HepG2 (cell line): ENCODE data around the gene PLVAP. TPM values are rescaled to one million over a fixed set of nuclear protein-coding genes. Genes with fewer than 3 reads are reported as not detected.

Experiments
- ELF1 ChIP-seq: sonication (generic); formaldehyde crosslinking; IDR thresholded peaks from 2 replicates; pipeline ENCODE4 v1.4.0; 2020; ENCODE audit warnings: missing genetic modification reagents
- FOXP1 ChIP-seq, 2 experiments: fragments of 450-650 bp in 1 of 2; IDR thresholded peaks; 2 replicates each; pipeline ENCODE4 v1.6.1; 2017 to 2018; ENCODE audit warnings: antibody characterized with exemption in 1 of 2
- GATAD1 ChIP-seq: IDR thresholded peaks from 2 replicates; pipeline ENCODE4 v1.6.1; 2016; ENCODE audit warnings: missing genetic modification reagents, missing compliant biosample characterization
- HINFP ChIP-seq: sonication (generic); formaldehyde crosslinking; IDR thresholded peaks from 2 replicates; pipeline ENCODE4 v1.4.0; 2020; ENCODE audit warnings: low read depth, mild to moderate bottlenecking, missing genetic modification reagents
- KDM1A ChIP-seq: IDR thresholded peaks from 2 replicates; pipeline ENCODE4 v1.6.1; 2016; ENCODE audit warnings: missing compliant biosample characterization
- PAX8 ChIP-seq: sonication (generic); formaldehyde crosslinking; IDR thresholded peaks from 2 replicates; pipeline ENCODE4 v1.8.0; 2022; ENCODE audit warnings: mild to moderate bottlenecking, missing genetic modification reagents, borderline replicate concordance
- POLR2A ChIP-seq, 2 experiments: IDR thresholded peaks; 2 replicates each; pipeline ENCODE4 v1.6.1; 2011; ENCODE audit warnings: low read depth in 2 of 2, low read length in 2 of 2, mild to moderate bottlenecking in 1 of 2, moderate library complexity in 1 of 2; ENCODE audit not compliant: insufficient read depth in 1 of 2
- RFXAP ChIP-seq: sonication (generic); formaldehyde crosslinking; IDR thresholded peaks from 2 replicates; pipeline ENCODE4 v1.4.0; 2020; ENCODE audit warnings: missing genetic modification reagents, borderline replicate concordance
- ZBTB40 ChIP-seq, 2 experiments: fragments of 450-650 bp in 1 of 2; sonication (generic) in 1 of 2; formaldehyde crosslinking in 1 of 2; IDR thresholded peaks; 2 replicates each; pipeline versions ENCODE4 v1.6.1 to v1.8.0; 2016 to 2022; ENCODE audit warnings: antibody characterized with exemption in 1 of 2, mild to moderate bottlenecking in 1 of 2, missing genetic modification reagents in 1 of 2
- ZNF142 ChIP-seq: sonication (generic); formaldehyde crosslinking; IDR thresholded peaks from 2 replicates; pipeline ENCODE4 v1.4.0; 2020; ENCODE audit warnings: missing genetic modification reagents
- ZNF605 ChIP-seq: sonication (generic); formaldehyde crosslinking; IDR thresholded peaks from 2 replicates; pipeline ENCODE4 v1.8.0; 2022; ENCODE audit warnings: mild to moderate bottlenecking, missing genetic modification reagents
- ZNF878 ChIP-seq: sonication (generic); formaldehyde crosslinking; IDR thresholded peaks from 2 replicates; pipeline ENCODE4 v1.8.1; 2023; ENCODE audit warnings: mild to moderate bottlenecking, missing genetic modification reagents, moderate library complexity
- polyA plus RNA-seq, 8 experiments: library from polyadenylated mRNA; depleted of rRNA in 3 of 8; stranded (reverse) in 7 of 8; unstranded in 1 of 8; fragments of >200 nt; fragmentation: Illumina TruSeq in 4 of 8; extraction: Trizol in 4 of 8; gene quantifications; 2 replicates each; pipeline versions ENCODE4 v1.2.1 to v1.2.3, GENCODE V29; 2011 to 2016; ENCODE audit warnings: low read depth in 4 of 8, missing spikeins in 1 of 8, mixed read lengths in 1 of 8; ENCODE audit not compliant: insufficient read depth in 1 of 8
- total RNA-seq, 5 experiments: library from RNA; depleted of rRNA; stranded (reverse); fragments of >200 nt; fragmentation: Illumina TruSeq; extraction: Trizol; gene quantifications; 2 replicates each; pipeline ENCODE4 v1.2.3, GENCODE V29; 2016; ENCODE audit warnings: low read depth in 1 of 5

The PLVAP gene
- total and polyA plus RNA-seq, 2 of the 13 experiments (the other 11 are each of a cell fraction or from before 2014, with no cell fraction given): 0.26 TPM; not detected in 1

DNA sequence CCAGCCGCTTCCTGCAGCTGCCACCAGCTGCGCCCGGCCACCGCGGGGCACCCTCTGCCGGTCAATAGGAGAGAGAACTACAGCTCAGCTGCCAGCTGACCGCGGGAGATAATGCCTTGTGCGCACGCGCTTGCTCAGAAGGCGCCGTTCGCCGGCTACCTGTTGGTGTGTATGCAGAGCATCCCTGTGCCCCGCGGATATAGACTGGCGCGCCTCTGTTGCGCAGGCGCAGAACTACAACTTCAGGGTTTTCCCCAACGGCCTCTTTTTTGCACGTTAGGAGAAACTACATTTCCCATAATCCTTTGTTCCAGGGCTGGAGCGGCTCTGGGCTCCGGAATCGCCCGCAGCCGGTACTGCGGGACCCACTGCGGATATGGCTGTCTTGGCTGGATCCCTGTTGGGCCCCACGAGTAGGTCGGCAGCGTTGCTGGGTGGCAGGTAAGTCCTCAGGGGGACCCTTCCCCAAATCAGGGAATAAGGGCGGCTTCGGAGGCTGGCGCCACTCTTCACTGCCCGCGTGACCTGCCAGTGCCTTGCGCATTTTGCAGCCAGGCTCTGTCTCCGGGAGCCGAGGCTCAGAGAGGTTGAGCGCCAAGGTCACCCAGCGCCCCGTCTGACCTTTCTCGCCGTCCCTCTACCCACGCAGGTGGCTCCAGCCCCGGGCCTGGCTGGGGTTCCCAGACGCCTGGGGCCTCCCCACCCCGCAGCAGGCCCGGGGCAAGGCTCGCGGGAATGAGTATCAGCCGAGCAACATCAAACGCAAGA, 71.4 kb downstream of the PLVAP start, which contains the start of gene MRPL34 (continued):
- TF ChIP-seq ZNF605 (CRISPR knock-in tag): peak; percentile 71
- no peak; the same call in 1 of the 2 replicates for TF ChIP-seq ZNF878 (CRISPR knock-in tag)
- TF ChIP-seq ZBTB40 (IDR thresholded peaks at IDR 0.05): no peak
- TF ChIP-seq ZBTB40 (CRISPR knock-in tag; IDR thresholded peaks at IDR 0.05): no peak; the same call in 1 of the 2 replicates
- TF ChIP-seq PAX8 (CRISPR knock-in tag): no peak
- TF ChIP-seq KDM1A: no peak
- TF ChIP-seq RFXAP (CRISPR knock-in tag): no peak
- TF ChIP-seq FOXP1 (IDR thresholded peaks at IDR 0.05): no peak; the same call in 1 of the 2 replicates
- TF ChIP-seq FOXP1 (CRISPR knock-in tag; IDR thresholded peaks at IDR 0.05): no peak
- peak; percentile 71; the same call in 1 of the 2 replicates for TF ChIP-seq ELF1
- peak; percentile 89 for TF ChIP-seq ZNF142
- peak; percentile 64 for TF ChIP-seq GATAD1 (CRISPR knock-in tag)
- no peak for TF ChIP-seq HINFP (CRISPR knock-in tag)
- peak; percentile 61 to 76; a peak in 3 of 4 replicates for TF ChIP-seq POLR2A (IDR thresholded peaks at IDR 0.05; ENCODE audit: insufficient read depth in 1 of 2, low read depth in 2 of 2, low read length in 2 of 2)
